Esophagus muscularis mucosa (tissue), 4 donors: Measurements from ENCODE around the gene KCNE2. TPM values are rescaled to one million over a fixed set of nuclear protein-coding genes. Genes with fewer than 3 reads are reported as not detected.
"Not testable (repeated sequence)": the region's sequence is repeated elsewhere in the genome, so short reads cannot be mapped to it uniquely, and the experiment has no call there.

ENCODE experiments used
- DNase-seq: peaks from one replicate; pipeline ENCODE4 v3.0.0-alpha.2; 2017; ENCODE audit errors: extremely low spot score
- H3K27ac ChIP-seq, 4 donors: fragments of 200-600 bp; sonication (generic); replicated peaks in 1 of 4; 1 replicate in 3 of 4; 2 replicates in 1 of 4; pipeline ENCODE4 v1.5.1; 2016 to 2019; ENCODE audit warnings: mild to moderate bottlenecking in 1 of 4
- H3K27me3 ChIP-seq, 4 donors: fragments of 200-600 bp; sonication (generic); one replicate each; pipeline versions ENCODE4 v1.5.1 to v1.6.0; 2016 to 2019
- H3K36me3 ChIP-seq, 4 donors: fragments of 200-600 bp; sonication (generic); one replicate each; pipeline ENCODE4 v1.5.1; 2016 to 2019
- H3K4me1 ChIP-seq, 4 donors: fragments of 200-600 bp; sonication (generic); one replicate each; pipeline ENCODE4 v1.5.1; 2016 to 2019
- H3K4me3 ChIP-seq, 4 donors: fragments of 200-600 bp; sonication (generic); 1 replicate in 2 of 4; 2 replicates in 2 of 4; pipeline ENCODE4 v1.5.1; 2016 to 2019; ENCODE audit warnings: mild to moderate bottlenecking in 4 of 4, moderate library complexity in 1 of 4
- H3K9me3 ChIP-seq, 4 donors: fragments of 200-600 bp; sonication (generic); 1 replicate in 3 of 4; 2 replicates in 1 of 4; pipeline ENCODE4 v1.5.1; 2016 to 2019
- WGBS: methylation state at CpG from one replicate; pipeline ENCODE4 v1.1.5; 2018; 5-methylcytosine and 5-hydroxymethylcytosine counted together
- intact Hi-C: fragments of 100-400 bp; cut with DNase I; formaldehyde crosslinking; loops from one replicate; pipeline ENCODE4 v1.15.1; 2023
- total RNA-seq, 4 donors: library from RNA; depleted of rRNA; stranded (reverse); fragments of >200 nt; gene quantifications; one replicate each; pipeline versions ENCODE4 v1.1.0 to v1.2.1, GENCODE V29; 2016

KCNE2 gene
- total RNA-seq, 4 donors from 2014 or later = 0.40 TPM; not detected in 3

- H3K27me3 ChIP-seq, H3K4me1 ChIP-seq, H3K27ac ChIP-seq, H3K9me3 ChIP-seq, intact Hi-C loops, H3K36me3 ChIP-seq, H3K4me3 ChIP-seq, DNase-seq: not testable (repeated sequence)
- no CpG with 5 or more reads among the region's 5 CpGs for WGBS
Observed at GRCh38 chr21:34404742-34405141, 40.9 kb downstream of the KCNE2 start.

- H3K36me3 ChIP-seq, H3K9me3 ChIP-seq, DNase-seq, H3K4me3 ChIP-seq, H3K27me3 ChIP-seq, intact Hi-C loops, H3K27ac ChIP-seq, H3K4me1 ChIP-seq: not testable (repeated sequence)
- no CpG with 5 or more reads among the region's 2 CpGs for WGBS
Observed at GRCh38 chr21:34405686-34406085, 41.9 kb downstream of the KCNE2 start.

DNA sequence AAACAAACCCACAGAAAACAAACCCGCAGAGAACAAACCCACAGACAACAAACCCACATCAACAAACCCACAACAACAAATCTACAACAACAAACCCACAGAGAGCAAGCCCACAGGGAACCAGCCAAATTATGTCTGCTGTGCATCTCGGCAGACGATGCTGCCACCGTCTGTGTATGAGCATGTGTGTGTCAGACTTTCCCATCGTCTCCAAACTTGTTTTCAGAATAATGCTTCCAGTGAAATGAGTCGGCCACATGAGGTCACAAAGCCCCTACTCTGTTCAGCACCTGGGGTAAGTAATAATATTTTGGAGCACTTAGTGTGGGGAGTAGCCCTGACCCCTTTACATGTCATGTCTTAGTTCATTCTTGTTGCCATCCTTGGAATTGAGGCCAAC is 42.3 kb downstream of the KCNE2 start:
- WGBS = no CpG with 5 or more reads among the region's 6 CpGs
- H3K27me3 ChIP-seq, H3K9me3 ChIP-seq, intact Hi-C loops, DNase-seq, H3K4me3 ChIP-seq, H3K4me1 ChIP-seq, H3K36me3 ChIP-seq, H3K27ac ChIP-seq: not testable (repeated sequence)

GRCh38 chr21:34406676-34407075 is 42.9 kb downstream of the KCNE2 start:
- intact Hi-C loops, H3K27me3 ChIP-seq: not testable (repeated sequence)

DNA sequence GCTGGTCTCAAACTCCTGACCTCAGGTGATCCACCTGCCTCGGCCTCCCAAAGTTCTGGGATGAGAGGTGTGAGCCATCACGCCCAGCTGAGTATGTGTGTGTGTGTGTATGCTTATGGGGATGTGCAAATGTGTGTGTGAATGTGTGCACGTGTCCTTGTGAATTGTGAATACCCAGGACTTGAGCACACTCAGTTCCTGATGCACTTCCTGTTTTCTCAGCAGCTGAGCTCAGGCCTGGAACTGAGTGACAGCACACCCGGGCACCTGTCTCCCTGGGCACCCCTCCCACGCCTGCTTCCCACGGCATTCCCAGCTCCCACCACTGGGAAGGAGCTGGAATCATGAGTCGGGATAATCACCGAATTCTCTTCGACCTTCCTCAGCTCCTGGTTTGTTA is 43.5 kb downstream of the KCNE2 start:
- H3K4me1 ChIP-seq, H3K36me3 ChIP-seq, intact Hi-C loops, H3K27me3 ChIP-seq, H3K4me3 ChIP-seq, DNase-seq, H3K9me3 ChIP-seq, H3K27ac ChIP-seq: not testable (repeated sequence)
- WGBS = no CpG with 5 or more reads among the region's 9 CpGs

More at GRCh38 chr21:34406676-34407075, 42.9 kb downstream of the KCNE2 start:
- DNase-seq, H3K36me3 ChIP-seq, H3K4me3 ChIP-seq, H3K4me1 ChIP-seq, H3K27ac ChIP-seq, H3K9me3 ChIP-seq: not testable (repeated sequence)
- WGBS = no CpG with 5 or more reads among the region's 2 CpGs

GRCh38 chr21:34417448-34418077 is 53.8 kb downstream of the KCNE2 start:
- H3K27me3 ChIP-seq, H3K36me3 ChIP-seq, H3K4me3 ChIP-seq, intact Hi-C loops, H3K4me1 ChIP-seq, DNase-seq, H3K27ac ChIP-seq, H3K9me3 ChIP-seq: not testable (repeated sequence)
- WGBS = no CpG with 5 or more reads among the region's 5 CpGs

Other genes starting within 250 kb of the KCNE2 start
- gene SMIM11, start 11.5 kb downstream of the KCNE2 start, total RNA-seq = 10 to 100 TPM in 2 of 4 donors, 1 to 10 TPM in 2; 2.3 to 12.4 (median 9.6) TPM
- not detected for gene SMIM34, start 59.9 kb downstream of the KCNE2 start, total RNA-seq
- 1 to 10 TPM; 1.5 to 2.9 (median 2.2) TPM for gene KCNE1, start 148.2 kb downstream of the KCNE2 start, total RNA-seq